Inflammatory macrophage treated with lipopolysaccharide for 1 hour (primary cell): ENCODE data around the gene CTBP2.
A peak's percentile ranks its signal among the peaks of the same experiment; 100 is the strongest.

ENCODE experiments used
- DNase-seq, 2 donors: peaks; one replicate each; pipeline ENCODE4 v3.0.0-alpha.2; 2020 to 2022

Gene CTBP2

GRCh38 chr10:125003146-125003900 is 157.0 kb downstream of the CTBP2 start:
- DNase-seq, result no peak

DNA sequence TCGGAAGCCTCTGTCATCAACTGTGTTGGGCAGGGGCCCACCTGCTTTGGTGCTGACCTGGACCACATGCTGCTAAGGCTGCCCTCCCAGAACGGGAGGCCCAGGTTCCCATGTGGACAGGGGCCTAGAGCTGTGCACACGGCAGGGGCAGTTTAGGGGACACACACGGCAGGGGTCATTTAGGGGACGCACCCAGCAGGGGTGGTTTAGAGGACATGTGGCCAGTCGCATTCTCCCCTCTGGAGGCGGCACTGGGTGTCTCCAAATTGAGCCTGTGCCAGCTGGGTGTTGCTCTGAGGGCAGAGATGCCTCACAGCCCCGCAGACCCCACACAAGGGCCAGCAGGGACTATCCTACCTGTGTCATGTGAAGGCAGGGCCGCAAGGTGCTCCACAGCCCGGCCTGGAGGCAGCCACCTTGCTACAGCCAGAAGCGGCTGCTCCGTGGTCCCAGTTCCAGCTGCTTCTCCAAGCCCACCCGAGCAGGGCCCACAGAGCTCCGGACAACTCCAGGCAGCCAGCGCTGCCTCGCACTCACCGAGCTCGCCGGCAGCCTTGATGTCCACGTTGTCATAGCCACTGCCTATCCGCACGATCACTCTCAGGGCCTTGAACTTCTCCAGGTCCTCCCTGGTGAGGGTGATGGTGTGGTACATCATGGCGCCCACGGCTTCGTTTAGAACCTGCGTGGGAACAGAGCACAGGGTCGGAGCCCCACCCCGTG is 157.8 kb downstream of the CTBP2 start:
- no peak for DNase-seq

DNA sequence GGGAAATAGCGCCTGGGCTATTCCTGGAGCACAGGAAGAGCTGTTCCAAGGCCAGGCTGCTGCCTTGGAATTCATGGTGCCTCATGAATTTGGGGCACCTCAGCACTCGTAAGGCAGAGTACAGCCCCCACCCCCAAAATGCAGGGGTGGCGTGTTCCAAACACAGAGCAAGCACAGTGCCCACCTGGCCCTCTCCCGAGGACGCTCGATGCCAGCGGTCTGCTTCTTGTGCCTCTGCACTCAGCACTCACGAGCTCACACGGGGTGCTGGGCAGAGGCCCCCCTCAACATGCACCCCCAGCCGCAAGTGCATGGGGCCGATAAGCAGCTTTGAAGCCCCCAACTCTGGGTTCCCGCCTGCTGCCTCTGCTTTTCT is 158.3 kb downstream of the CTBP2 start:
- DNase-seq, result no peak

GRCh38 chr10:125001313-125002046 is 158.9 kb downstream of the CTBP2 start:
- DNase-seq, result no peak

DNA sequence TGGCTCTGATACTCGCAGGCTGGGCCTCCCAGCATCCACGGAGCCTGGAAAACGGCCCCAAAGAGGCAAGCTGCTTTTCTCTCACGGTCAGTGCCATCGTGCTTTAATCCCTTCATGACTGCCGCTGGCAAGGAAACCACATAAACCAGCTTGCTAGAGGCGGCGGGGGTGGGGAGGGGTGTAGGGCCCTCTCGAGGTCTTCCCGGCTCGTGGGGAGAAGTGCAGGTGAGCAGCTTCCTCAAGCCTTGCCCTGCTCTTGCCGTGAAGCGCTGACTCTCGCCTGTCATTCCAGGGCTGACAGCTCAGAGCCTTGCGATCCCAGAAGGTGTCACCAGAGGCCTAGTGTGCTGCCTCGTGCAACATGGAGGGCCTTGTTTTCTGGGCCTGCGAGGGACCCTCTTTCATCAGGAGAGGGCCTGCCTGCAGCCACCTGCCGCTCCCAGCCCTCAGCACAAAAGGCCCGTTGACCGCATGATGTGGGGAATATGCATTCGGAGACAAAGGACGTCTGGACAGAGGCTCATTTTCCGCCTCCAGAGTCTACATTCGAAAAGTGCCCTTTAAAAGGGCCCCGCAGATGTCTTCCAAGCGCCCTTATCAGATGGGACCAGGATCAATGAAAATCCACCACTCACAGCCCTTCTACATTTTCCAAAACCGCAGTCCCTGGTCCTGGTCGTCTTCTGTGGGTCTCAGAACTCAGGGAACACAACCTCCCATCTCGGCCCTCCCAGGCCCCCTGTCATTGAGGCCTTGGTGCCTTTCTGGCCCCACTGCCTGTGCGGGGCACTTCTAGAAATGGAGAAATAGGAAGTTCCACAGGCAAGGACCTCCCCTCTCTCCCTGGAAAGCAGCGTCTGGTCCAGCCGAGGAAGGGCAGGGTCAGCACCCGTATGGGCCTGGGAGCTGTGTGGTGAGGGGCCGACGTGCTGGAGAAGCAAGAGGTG is 159.7 kb downstream of the CTBP2 start:
- no peak for DNase-seq

DNA sequence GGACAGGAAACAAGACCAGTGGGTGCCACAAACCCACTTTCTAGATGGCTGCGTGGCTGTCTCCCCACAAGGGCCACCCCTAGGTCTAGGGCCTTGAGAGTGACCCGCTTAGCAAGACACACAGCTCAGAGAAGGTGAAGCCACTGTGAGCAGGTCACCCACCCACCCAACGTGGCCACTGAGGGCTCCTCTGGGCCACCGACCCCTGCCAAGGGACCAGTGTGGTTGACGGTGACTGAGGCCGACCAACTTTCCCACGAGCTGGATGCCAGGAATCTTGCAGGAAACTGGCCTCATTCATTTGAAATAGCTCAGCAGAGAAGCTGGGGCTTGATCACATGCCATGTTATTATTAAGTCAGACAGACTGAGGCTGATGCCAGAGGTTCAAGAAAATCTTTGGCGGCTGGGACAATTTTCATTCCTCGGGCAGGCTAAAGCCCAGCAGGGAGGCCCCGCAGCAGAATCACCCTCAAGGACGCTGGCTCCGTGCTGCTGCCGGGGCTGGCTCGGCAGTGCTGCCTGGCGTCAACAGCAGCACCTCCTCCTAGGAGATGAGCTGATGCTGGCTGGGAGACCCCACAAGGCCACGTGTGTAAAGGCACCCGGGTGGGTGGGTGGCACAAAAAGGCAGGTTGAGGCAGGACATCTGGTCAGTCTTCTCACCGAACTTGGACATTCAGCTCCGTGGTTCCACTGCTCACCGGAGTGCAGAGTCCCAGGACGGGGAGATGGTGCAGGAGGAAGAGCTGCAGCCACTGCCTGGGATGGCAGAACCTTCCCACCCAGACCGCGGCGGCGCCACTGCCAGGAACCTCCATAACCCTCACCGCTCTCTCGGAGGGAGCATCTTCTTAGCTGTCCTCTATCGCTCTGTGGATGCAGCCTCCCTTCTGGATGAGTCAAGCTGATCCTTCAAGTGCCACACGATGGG is 160.7 kb downstream of the CTBP2 start:
- DNase-seq, result no peak

DNA sequence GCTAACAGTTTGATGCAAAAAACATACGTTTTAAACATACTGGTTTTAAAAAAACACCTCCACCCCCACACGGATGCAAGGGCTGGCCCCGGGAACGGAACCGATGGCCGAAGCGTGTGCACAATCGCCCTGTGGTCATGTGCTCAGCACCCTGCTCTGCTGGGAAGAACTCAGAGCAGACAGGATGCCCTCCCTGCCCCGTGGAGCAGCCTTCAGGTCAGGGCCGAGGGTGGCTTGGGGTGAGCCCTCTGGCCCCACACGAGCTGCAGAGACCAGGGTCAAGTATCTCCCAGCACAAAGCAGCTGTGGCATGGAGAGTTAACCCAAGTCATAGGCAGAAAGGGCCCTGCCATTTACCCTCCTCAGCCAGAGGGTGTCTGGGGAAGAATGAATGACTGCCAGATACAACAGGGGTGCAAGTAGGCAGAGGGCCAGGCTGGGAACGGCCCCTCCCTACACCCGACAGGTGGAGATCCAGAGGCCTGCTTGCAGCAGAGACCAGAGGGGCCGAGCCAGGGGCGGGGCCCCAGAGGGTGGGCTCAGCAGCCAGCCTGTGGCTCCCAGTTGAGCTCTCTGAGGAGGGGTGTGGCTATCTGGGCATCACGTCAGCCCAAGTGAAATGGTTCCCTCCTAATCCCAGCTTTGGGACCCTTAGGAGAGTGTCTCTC is 161.6 kb downstream of the CTBP2 start:
- DNase-seq, result no peak

DNA sequence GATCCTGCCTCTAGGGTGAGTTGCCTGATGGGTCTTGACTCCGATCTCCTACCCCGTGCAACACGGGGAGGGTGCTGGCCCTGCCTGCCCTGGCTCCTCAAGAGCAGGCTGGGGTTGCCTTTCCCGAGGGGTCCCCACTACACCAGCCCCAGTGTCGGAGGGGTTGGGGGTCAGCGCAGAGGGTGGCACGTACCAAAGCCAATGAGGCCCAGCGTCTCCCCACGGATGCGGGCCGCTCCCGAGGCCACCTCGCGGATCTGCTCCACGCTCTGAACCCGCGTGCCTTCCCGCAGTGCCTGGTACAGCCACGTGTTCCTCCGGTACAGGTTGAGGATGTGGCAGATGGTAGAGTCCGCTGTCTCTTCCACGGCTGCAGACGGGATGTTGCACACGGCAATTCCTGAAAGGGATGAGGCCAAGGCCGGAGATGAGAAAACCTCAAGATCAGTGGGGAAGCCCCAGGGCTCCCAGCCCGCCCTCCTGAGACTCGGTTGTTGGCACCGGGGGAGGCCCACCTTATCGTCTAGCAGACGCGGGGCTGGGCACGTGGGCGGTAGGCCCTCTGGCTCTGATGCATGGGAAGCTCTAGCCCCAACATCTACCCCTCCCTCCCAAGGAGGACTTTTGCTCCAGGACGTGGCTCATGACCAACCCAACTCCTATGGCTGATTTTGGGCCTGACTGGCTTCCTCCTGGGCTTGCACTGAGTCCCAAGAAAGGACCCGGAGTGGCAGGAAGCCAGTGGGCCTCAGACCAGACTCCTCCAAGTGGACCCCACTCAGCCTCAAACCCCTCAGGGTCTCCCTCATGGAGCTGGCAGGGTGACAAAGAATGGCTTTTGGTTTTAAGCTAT is 162.4 kb downstream of the CTBP2 start:
- DNase-seq, result no peak

DNA sequence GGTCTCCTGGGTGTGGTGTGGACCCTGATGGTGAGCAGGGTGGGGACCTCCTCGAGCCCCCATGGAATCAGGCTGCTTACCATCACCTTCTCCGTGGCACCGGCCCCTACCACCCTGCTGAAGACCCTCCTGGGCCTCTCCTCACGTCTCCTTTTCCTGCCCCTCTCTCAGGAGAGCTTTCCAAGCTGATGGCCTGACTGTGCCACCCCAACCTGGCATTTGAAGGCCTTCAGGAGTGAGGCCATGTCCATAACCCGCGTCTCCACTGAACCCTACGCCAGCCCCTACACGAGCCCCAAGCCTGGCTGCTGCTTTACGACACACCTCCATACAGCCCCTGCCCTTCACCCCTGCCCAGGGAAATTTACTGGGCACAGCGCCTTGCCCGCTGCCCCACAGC is 163.1 kb downstream of the CTBP2 start:
- DNase-seq, result no peak

DNA sequence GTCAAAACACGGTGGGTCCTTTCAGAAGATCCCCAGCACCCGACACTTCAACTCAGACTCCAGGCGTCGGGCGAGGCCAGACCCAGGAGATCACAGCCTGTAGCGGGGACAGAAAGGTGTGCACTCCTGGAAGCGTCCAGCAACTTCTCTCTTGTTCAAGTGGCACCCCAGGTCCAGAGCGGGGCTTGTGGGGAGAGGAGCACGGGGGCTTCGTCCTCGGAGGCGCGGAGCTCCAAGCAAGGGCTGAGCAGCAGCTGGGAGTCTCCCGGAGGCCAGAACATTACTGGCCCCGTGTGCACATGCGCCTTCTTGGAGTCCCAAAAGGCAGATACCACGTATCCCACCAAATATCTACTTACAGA is 163.5 kb downstream of the CTBP2 start:
- no peak for DNase-seq

GRCh38 chr10:124996127-124996853 is 164.1 kb downstream of the CTBP2 start:
- DNase-seq, result no peak

GRCh38 chr10:124995605-124996004 is 164.8 kb downstream of the CTBP2 start:
- DNase-seq, result no peak

DNA sequence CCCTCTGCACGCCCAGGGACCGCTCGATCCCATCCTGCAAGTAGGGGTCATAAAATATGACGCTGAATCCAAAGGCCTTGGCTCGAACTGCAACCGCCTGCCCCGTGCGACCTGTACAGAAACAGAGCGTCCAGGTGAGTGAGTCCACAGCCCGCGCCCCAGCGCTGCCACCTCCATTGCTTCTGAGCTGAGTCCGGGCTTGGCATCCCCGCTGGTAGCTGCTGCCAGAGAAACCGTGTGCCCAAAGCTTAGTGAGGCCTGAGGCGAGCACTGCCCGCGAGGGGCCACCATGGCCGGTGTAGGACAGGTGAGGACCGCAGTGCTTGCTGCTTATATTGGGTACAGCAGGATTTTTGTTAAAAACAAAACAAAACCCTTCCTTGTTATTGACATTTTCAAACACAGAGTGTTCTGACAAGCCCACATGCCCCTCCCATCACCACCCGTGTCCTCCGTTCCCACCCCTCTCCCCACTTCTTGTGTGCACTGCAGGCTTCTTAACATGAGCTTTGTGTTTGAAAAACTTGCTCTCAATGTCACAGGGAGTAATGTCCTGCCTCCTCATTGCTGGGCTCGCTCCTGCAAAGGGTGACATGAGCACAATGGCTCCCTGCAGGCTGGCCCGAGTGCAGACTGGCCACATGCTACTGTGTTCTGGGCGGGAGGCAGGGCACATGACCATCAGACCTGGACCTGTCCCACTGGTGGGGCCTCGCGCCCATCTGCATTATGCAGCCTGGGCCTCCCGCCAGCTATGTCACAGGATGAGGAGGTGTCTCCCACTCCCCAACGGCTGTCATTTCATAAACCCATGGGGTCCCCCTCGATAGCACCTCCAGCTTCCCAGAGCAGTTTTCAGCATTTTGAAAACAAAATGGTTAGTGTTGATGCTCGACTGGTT is 165.5 kb downstream of the CTBP2 start:
- no peak for DNase-seq

- no peak for DNase-seq
Measured at GRCh38 chr10:124993736-124994451, 166.5 kb downstream of the CTBP2 start.

GRCh38 chr10:124993345-124993708 is 167.0 kb downstream of the CTBP2 start:
- DNase-seq, result no peak

- DNase-seq, result peak; percentile 18 to 59
Measured at GRCh38 chr10:124992462-124993344, 167.7 kb downstream of the CTBP2 start.

GRCh38 chr10:124991835-124992234 is 168.5 kb downstream of the CTBP2 start:
- DNase-seq, result no peak
